GM23338 (cell line): ENCODE results near the gene NT5DC2. TPM values are rescaled to one million over a fixed set of nuclear protein-coding genes. Genes with fewer than 3 reads are reported as not detected.

ENCODE experiments used
- ATAC-seq: fragments of 200-7000 bp; cut with Tn5 transposase; 3 replicates; pipeline ENCODE4 v1.9.1; 2020
- DNase-seq: peaks from one replicate; pipeline ENCODE4 v3.0.0-alpha.2; 2015; ENCODE audit warnings: low spot score
- H2AFZ ChIP-seq: fragments of 200-600 bp; sonication (generic); 2 replicates; pipeline ENCODE4 v1.8.0; 2016; ENCODE audit warnings: antibody characterized with exemption, mild to moderate bottlenecking, moderate library complexity
- H3F3A ChIP-seq: fragments of 200-600 bp; sonication (generic); replicated peaks from 2 replicates; pipeline ENCODE4 v1.8.0; 2017; ENCODE audit warnings: antibody characterized with exemption, mixed run types, low read depth
- H3K27ac ChIP-seq: fragments of 200-600 bp; sonication (generic); 2 replicates; pipeline ENCODE4 v1.6.1; 2016; ENCODE audit warnings: low read depth
- H3K27me3 ChIP-seq: fragments of 200-600 bp; sonication (generic); 2 replicates; pipeline ENCODE4 v1.8.0; 2016; ENCODE audit warnings: mild to moderate bottlenecking, mixed run types, moderate library complexity; ENCODE audit not compliant: insufficient read depth
- H3K36me3 ChIP-seq: fragments of 200-600 bp; sonication (generic); 2 replicates; pipeline ENCODE4 v1.8.0; 2016; ENCODE audit warnings: mild to moderate bottlenecking; ENCODE audit not compliant: insufficient read depth
- H3K4me1 ChIP-seq: fragments of 200-600 bp; sonication (generic); 2 replicates; pipeline ENCODE4 v1.8.0; 2016; ENCODE audit warnings: mild to moderate bottlenecking, moderate library complexity; ENCODE audit not compliant: insufficient read depth
- H3K4me2 ChIP-seq: fragments of 200-600 bp; sonication (generic); 2 replicates; pipeline ENCODE4 v1.7.1; 2017; ENCODE audit warnings: mixed run types
- H3K4me3 ChIP-seq: fragments of 200-600 bp; sonication (generic); 2 replicates; pipeline ENCODE4 v1.6.1; 2016; ENCODE audit warnings: mixed run types
- H3K79me2 ChIP-seq: fragments of 200-600 bp; sonication (generic); replicated peaks from 2 replicates; pipeline ENCODE4 v1.8.0; 2017; ENCODE audit warnings: mild to moderate bottlenecking; ENCODE audit not compliant: insufficient read depth
- H3K9me2 ChIP-seq: fragments of 200-600 bp; sonication (generic); 2 replicates; pipeline ENCODE4 v1.8.0; 2017; ENCODE audit not compliant: insufficient read depth
- H4K20me1 ChIP-seq: fragments of 200-600 bp; sonication (generic); replicated peaks from 2 replicates; pipeline ENCODE4 v1.8.0; 2017; ENCODE audit warnings: mild to moderate bottlenecking; ENCODE audit not compliant: insufficient read depth
- H3K27ac Mint-ChIP-seq: 2 replicates; pipeline ENCODE4 v1.8.0; 2020; ENCODE audit warnings: inconsistent platforms, mild to moderate bottlenecking, moderate library complexity, mixed read lengths
- H3K27me3 Mint-ChIP-seq: 3 replicates; pipeline ENCODE4 v1.8.0; 2022; ENCODE audit warnings: low read depth, mild to moderate bottlenecking, moderate library complexity, mixed read lengths, inconsistent platforms; ENCODE audit not compliant: insufficient read depth, poor library complexity
- H3K36me3 Mint-ChIP-seq: 3 replicates; pipeline ENCODE4 v1.8.0; 2021; ENCODE audit warnings: low read depth, mild to moderate bottlenecking, inconsistent platforms, moderate library complexity, mixed read lengths
- H3K4me1 Mint-ChIP-seq: 3 replicates; pipeline ENCODE4 v1.8.0; 2020; ENCODE audit warnings: mild to moderate bottlenecking, inconsistent platforms, mixed read lengths
- H3K4me3 Mint-ChIP-seq: 3 replicates; pipeline ENCODE4 v1.8.0; 2021; ENCODE audit warnings: moderate library complexity, mild to moderate bottlenecking, inconsistent platforms, mixed read lengths
- H3K9me3 Mint-ChIP-seq: 3 replicates; pipeline ENCODE4 v1.8.0; 2020; ENCODE audit warnings: moderate library complexity, mild to moderate bottlenecking, inconsistent platforms, mixed read lengths
- CREB1 ChIP-seq: fragments of 250-450 bp; sonication (Bioruptor Pico); IDR thresholded peaks from 2 replicates; pipeline ENCODE4 v1.5.0; 2020; ENCODE audit warnings: low read depth, mild to moderate bottlenecking, moderate library complexity
- EZH2 ChIP-seq: fragments of 200-600 bp; sonication (generic); IDR thresholded peaks from one replicate; pipeline ENCODE4 v1.8.0; 2017; ENCODE audit warnings: antibody characterized with exemption, mild to moderate bottlenecking, low read depth; ENCODE audit not compliant: unreplicated experiment
- EZH2phosphoT487 ChIP-seq: fragments of 200-600 bp; sonication (generic); IDR thresholded peaks from one replicate; pipeline ENCODE4 v1.8.1; 2018; ENCODE audit warnings: antibody characterized with exemption; ENCODE audit not compliant: unreplicated experiment
- JUNB ChIP-seq: IDR thresholded peaks from one replicate; pipeline ENCODE4 v1.6.1; 2016; ENCODE audit warnings: antibody characterized with exemption; ENCODE audit not compliant: unreplicated experiment
- NANOG ChIP-seq: IDR thresholded peaks from 2 replicates; pipeline ENCODE4 v1.6.1; 2016; ENCODE audit warnings: antibody characterized with exemption, borderline replicate concordance
- POLR2AphosphoS5 ChIP-seq: IDR thresholded peaks from 2 replicates; pipeline ENCODE4 v1.6.1; 2016; ENCODE audit warnings: antibody characterized with exemption, low read depth
- REST ChIP-seq: IDR thresholded peaks from one replicate; pipeline ENCODE4 v1.6.1; 2018; ENCODE audit warnings: antibody characterized with exemption; ENCODE audit not compliant: unreplicated experiment
- STAT1 ChIP-seq: IDR thresholded peaks from one replicate; pipeline ENCODE4 v1.6.1; 2016; ENCODE audit warnings: antibody characterized with exemption; ENCODE audit not compliant: unreplicated experiment
- ZNF114 ChIP-seq: fragments of 250-450 bp; sonication (Bioruptor Pico); IDR thresholded peaks from 2 replicates; pipeline ENCODE4 v1.5.0; 2020; ENCODE audit warnings: mild to moderate bottlenecking, moderate library complexity
- ZNF331 ChIP-seq: fragments of 250-450 bp; sonication (Bioruptor Pico); IDR thresholded peaks from 2 replicates; pipeline ENCODE4 v1.5.0; 2020; ENCODE audit warnings: low read depth, mild to moderate bottlenecking, moderate library complexity
- polyA plus RNA-seq: library from polyadenylated mRNA; unstranded; fragments of >200 nt; fragmentation: Nextera tagmentation; extraction: Ambion mirVana; gene quantifications from 2 replicates; pipeline ENCODE4 v1.2.1, GENCODE V29; 2016
- total RNA-seq: library from RNA; depleted of rRNA; stranded (reverse); fragments of >200 nt; shearing (Covaris generic); gene quantifications from 2 replicates; pipeline ENCODE4 v1.2.3, GENCODE V29; 2014
- TF ChIP-seq, protein P1 (sequence below): fragments of 250-450 bp; sonication (Bioruptor Pico); IDR thresholded peaks from 2 replicates; pipeline ENCODE4 v1.5.0; 2020; ENCODE audit warnings: mild to moderate bottlenecking, moderate library complexity
- TF ChIP-seq, protein P2 (sequence below), 2 experiments: fragments of 200-600 bp in 1 of 2; sonication (generic) in 1 of 2; conservative IDR thresholded peaks; 2 replicates each; pipeline versions ENCODE4 v1.5.1 to v1.6.1; 2016 to 2017; ENCODE audit warnings: antibody characterized with exemption in 2 of 2, low read depth in 2 of 2, mild to moderate bottlenecking in 2 of 2, moderate library complexity in 1 of 2
- TF ChIP-seq, protein P3 (sequence below): IDR thresholded peaks from 2 replicates; pipeline ENCODE4 v1.6.1; 2016; ENCODE audit warnings: antibody characterized with exemption

Gene NT5DC2
- total and polyA plus RNA-seq, 2 experiments from 2014 or later, result 269 to 324 TPM

- H3K9me2 ChIP-seq, result no peaks in the 10 kb centered on the region
- no peak overlapping the region for H2AFZ ChIP-seq
- H3K27ac Mint-ChIP-seq, result peak overlapping the region; percentile 99
Measured at GRCh38 chr3:52537165-52537620, 3.5 kb upstream of the NT5DC2 start.

More at GRCh38 chr3:52537165-52537620, 3.5 kb upstream of the NT5DC2 start:
- Histone ChIP-seq H3K4me2 (peak overlapping the region; percentile 94), H3K27me3 (no peaks in the 10 kb centered on the region), H3K79me2 (peaks cover 46% of the 10 kb centered on the region), H3F3A (peaks cover 18% of the 10 kb centered on the region), H3K4me3 (peak overlapping the region; percentile 97), H4K20me1 (peaks cover 46% of the 10 kb centered on the region), H3K36me3 (peaks cover 4% of the 10 kb centered on the region; the same call in 1 of the 2 replicates), H3K27ac (peak overlapping the region; percentile 91; the same call in 1 of the 2 replicates), H3K4me1 (peaks cover 36% of the 10 kb centered on the region)
- no peak for TF ChIP-seq REST
- TF ChIP-seq, protein P1, sequence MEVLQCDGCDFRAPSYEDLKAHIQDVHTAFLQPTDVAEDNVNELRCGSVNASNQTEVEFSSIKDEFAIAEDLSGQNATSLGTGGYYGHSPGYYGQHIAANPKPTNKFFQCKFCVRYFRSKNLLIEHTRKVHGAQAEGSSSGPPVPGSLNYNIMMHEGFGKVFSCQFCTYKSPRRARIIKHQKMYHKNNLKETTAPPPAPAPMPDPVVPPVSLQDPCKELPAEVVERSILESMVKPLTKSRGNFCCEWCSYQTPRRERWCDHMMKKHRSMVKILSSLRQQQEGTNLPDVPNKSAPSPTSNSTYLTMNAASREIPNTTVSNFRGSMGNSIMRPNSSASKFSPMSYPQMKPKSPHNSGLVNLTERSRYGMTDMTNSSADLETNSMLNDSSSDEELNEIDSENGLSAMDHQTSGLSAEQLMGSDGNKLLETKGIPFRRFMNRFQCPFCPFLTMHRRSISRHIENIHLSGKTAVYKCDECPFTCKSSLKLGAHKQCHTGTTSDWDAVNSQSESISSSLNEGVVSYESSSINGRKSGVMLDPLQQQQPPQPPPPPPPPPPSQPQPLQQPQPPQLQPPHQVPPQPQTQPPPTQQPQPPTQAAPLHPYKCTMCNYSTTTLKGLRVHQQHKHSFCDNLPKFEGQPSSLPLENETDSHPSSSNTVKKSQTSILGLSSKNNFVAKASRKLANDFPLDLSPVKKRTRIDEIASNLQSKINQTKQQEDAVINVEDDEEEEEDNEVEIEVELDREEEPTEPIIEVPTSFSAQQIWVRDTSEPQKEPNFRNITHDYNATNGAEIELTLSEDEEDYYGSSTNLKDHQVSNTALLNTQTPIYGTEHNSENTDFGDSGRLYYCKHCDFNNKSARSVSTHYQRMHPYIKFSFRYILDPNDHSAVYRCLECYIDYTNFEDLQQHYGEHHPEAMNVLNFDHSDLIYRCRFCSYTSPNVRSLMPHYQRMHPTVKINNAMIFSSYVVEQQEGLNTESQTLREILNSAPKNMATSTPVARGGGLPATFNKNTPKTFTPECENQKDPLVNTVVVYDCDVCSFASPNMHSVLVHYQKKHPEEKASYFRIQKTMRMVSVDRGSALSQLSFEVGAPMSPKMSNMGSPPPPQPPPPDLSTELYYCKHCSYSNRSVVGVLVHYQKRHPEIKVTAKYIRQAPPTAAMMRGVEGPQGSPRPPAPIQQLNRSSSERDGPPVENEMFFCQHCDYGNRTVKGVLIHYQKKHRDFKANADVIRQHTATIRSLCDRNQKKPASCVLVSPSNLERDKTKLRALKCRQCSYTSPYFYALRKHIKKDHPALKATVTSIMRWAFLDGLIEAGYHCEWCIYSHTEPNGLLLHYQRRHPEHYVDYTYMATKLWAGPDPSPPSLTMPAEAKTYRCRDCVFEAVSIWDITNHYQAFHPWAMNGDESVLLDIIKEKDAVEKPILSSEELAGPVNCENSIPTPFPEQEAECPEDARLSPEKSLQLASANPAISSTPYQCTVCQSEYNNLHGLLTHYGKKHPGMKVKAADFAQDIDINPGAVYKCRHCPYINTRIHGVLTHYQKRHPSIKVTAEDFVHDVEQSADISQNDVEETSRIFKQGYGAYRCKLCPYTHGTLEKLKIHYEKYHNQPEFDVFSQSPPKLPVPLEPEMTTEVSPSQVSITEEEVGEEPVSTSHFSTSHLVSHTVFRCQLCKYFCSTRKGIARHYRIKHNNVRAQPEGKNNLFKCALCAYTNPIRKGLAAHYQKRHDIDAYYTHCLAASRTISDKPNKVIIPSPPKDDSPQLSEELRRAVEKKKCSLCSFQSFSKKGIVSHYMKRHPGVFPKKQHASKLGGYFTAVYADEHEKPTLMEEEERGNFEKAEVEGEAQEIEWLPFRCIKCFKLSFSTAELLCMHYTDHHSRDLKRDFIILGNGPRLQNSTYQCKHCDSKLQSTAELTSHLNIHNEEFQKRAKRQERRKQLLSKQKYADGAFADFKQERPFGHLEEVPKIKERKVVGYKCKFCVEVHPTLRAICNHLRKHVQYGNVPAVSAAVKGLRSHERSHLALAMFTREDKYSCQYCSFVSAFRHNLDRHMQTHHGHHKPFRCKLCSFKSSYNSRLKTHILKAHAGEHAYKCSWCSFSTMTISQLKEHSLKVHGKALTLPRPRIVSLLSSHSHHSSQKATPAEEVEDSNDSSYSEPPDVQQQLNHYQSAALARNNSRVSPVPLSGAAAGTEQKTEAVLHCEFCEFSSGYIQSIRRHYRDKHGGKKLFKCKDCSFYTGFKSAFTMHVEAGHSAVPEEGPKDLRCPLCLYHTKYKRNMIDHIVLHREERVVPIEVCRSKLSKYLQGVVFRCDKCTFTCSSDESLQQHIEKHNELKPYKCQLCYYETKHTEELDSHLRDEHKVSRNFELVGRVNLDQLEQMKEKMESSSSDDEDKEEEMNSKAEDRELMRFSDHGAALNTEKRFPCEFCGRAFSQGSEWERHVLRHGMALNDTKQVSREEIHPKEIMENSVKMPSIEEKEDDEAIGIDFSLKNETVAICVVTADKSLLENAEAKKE (CRISPR knock-in tag), result no peak
- TF ChIP-seq EZH2phosphoT487, result no peak
- TF ChIP-seq, protein P2, sequence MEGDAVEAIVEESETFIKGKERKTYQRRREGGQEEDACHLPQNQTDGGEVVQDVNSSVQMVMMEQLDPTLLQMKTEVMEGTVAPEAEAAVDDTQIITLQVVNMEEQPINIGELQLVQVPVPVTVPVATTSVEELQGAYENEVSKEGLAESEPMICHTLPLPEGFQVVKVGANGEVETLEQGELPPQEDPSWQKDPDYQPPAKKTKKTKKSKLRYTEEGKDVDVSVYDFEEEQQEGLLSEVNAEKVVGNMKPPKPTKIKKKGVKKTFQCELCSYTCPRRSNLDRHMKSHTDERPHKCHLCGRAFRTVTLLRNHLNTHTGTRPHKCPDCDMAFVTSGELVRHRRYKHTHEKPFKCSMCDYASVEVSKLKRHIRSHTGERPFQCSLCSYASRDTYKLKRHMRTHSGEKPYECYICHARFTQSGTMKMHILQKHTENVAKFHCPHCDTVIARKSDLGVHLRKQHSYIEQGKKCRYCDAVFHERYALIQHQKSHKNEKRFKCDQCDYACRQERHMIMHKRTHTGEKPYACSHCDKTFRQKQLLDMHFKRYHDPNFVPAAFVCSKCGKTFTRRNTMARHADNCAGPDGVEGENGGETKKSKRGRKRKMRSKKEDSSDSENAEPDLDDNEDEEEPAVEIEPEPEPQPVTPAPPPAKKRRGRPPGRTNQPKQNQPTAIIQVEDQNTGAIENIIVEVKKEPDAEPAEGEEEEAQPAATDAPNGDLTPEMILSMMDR (conservative IDR thresholded peaks at IDR 0.05; ENCODE audit: low read depth in 2 of 2), result no peak
- no peak for TF ChIP-seq JUNB
- TF ChIP-seq, protein P3, sequence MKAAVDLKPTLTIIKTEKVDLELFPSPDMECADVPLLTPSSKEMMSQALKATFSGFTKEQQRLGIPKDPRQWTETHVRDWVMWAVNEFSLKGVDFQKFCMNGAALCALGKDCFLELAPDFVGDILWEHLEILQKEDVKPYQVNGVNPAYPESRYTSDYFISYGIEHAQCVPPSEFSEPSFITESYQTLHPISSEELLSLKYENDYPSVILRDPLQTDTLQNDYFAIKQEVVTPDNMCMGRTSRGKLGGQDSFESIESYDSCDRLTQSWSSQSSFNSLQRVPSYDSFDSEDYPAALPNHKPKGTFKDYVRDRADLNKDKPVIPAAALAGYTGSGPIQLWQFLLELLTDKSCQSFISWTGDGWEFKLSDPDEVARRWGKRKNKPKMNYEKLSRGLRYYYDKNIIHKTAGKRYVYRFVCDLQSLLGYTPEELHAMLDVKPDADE, result no peak
- TF ChIP-seq ZNF114, result no peak
- no peak for TF ChIP-seq CREB1 (CRISPR knock-in tag)
- no peak for TF ChIP-seq ZNF331 (CRISPR knock-in tag)
- no peak for TF ChIP-seq EZH2
- TF ChIP-seq NANOG, result no peak
- TF ChIP-seq POLR2AphosphoS5, result no peak
- TF ChIP-seq STAT1, result no peak
- H3K4me3 Mint-ChIP-seq, result peak overlapping the region; percentile 99
- H3K9me3 Mint-ChIP-seq, result no peaks in the 10 kb centered on the region
- DNase-seq, result no peak
- ATAC-seq, result no peak
- peaks cover 38% of the 10 kb centered on the region for H3K4me1 Mint-ChIP-seq
- peaks cover 23% of the 10 kb centered on the region for H3K27me3 Mint-ChIP-seq
- peaks cover 28% of the 10 kb centered on the region for H3K36me3 Mint-ChIP-seq
